ENCODE measurements around the gene PLD1. TPM values are rescaled to one million over a fixed set of nuclear protein-coding genes. Genes with fewer than 3 reads are reported as not detected.
A peak's percentile ranks its signal among the peaks of the same experiment; 100 is the strongest.

PLD1 gene
- total and polyA plus RNA-seq, 10 of the 15 experiments (the other 5 are each of a cell fraction or from before 2014, with no cell fraction given), result 2.9 to 108 (median 3.6) TPM

DNA sequence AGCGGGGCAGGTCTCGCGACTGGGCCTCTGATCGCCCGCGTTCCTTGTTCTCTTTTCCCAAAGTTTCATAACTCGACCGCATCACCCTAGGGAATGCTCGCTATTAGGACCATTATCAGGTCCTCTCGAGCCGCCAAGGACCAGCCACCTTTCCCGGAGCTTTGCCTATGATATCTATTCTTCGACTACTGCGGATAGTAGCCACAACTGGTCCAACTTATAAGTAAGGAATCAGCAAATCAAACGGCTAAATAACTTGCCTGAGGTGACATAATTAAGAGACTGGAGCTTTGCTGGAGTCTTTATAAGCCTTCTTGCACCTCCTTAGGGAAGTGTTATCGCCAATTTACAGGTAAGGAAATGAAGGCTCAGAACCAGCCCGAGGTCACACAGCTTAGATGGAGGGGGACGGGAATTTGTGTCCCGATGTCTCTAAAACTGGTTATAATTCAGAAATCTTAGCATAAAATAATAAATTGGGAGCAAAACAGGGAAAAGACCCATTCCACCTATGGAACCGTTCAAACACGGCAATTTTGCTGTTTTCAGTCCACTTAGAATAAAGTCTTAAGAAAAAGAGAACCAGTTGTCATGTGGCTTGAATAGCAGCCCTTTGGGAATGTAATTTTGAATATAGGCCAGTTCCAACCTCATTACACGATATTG lies 479 bp upstream of the PLD1 start:
- Histone ChIP-seq H3K4me1 (ENCODE audit: control insufficient read depth, insufficient read depth, low read length) (no peaks in the 10 kb centered on the region), H3K9ac (ENCODE audit: control insufficient read depth, insufficient read depth, low read length) (no peak overlapping the region), H3K36me3 (ENCODE audit: control insufficient read depth in 2 of 2, insufficient read depth in 2 of 2, low read length in 1 of 2) (no peaks in the 10 kb centered on the region), H2AFZ (ENCODE audit: control insufficient read depth, low read depth, low read length) (no peak overlapping the region; the same call in 1 of the 2 replicates), H3K4me2 (ENCODE audit: control insufficient read depth, insufficient read depth) (peak overlapping the region; percentile 96), H3K27me3 (replicated peaks in 1 of 2; ENCODE audit: control insufficient read depth in 2 of 2, insufficient read depth in 2 of 2, low read length in 1 of 2) (no peaks in the 10 kb centered on the region), H3K27ac (ENCODE audit: control insufficient read depth, insufficient read depth) (no peak overlapping the region), H3K4me3 (no peak overlapping the region), H4K20me1 (ENCODE audit: control insufficient read depth, insufficient read depth) (no peaks in the 10 kb centered on the region), H3K79me2 (ENCODE audit: control insufficient read depth, insufficient read depth, low read length) (peaks cover 5% of the 10 kb centered on the region; the same call in 1 of the 2 replicates), H3K9me3 (replicated peaks; ENCODE audit: control insufficient read depth, insufficient read depth, low read length) (no peaks in the 10 kb centered on the region)
- RAD21 ChIA-PET (ENCODE audit: unreplicated experiment), result interaction anchor here (0.7 to 8.5 kb wide), 11 partner anchors 9 to 46 kb away, joined by 3 to 117 read pairs (median 7); no protein-coding TSS in a partner anchor
- POLR2A ChIA-PET, result interaction anchor here (0.9 to 3.6 kb wide), 9 partner anchors 7 to 56 kb away, joined by 3 to 31 read pairs (median 6); no protein-coding TSS in a partner anchor
- 63% methylated on average over 19 of the region's 22 CpGs for WGBS (ENCODE audit: insufficient coverage, insufficient replicate concordance, low lambda C conversion rate, missing lambda C conversion rate)
- DNase-seq (ENCODE audit: low read depth, low spot score), result no peak
- TF ChIP-seq SMARCA5 (IDR thresholded peaks at IDR 0.05) (no peak), BACH1 (IDR thresholded peaks at IDR 0.05; ENCODE audit: borderline replicate concordance) (0 out of 2 replicates have a peak, but pooled peaks have one; percentile 1), SREBF1 (IDR thresholded peaks at IDR 0.05; ENCODE audit: low read length) (no peak), GATAD2B (conservative IDR thresholded peaks at IDR 0.05; ENCODE audit: low read depth) (peak; percentile 14; the same call in 1 of the 2 replicates), CEBPZ (IDR thresholded peaks at IDR 0.05; ENCODE audit: low read depth, low read length) (no peak), ZBTB40 (IDR thresholded peaks at IDR 0.05; ENCODE audit: borderline replicate concordance) (peak; percentile 54; the same call in 1 of the 2 replicates), JUND (IDR thresholded peaks at IDR 0.05; ENCODE audit: low read depth, low read length) (no peak), MEF2A (IDR thresholded peaks at IDR 0.05; ENCODE audit: insufficient read depth, low read depth, low read length) (no peak), CREB1 (IDR thresholded peaks at IDR 0.05; ENCODE audit: low read depth) (no peak)
- TF ChIP-seq, protein P1, sequence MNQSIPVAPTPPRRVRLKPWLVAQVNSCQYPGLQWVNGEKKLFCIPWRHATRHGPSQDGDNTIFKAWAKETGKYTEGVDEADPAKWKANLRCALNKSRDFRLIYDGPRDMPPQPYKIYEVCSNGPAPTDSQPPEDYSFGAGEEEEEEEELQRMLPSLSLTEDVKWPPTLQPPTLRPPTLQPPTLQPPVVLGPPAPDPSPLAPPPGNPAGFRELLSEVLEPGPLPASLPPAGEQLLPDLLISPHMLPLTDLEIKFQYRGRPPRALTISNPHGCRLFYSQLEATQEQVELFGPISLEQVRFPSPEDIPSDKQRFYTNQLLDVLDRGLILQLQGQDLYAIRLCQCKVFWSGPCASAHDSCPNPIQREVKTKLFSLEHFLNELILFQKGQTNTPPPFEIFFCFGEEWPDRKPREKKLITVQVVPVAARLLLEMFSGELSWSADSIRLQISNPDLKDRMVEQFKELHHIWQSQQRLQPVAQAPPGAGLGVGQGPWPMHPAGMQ (IDR thresholded peaks at IDR 0.05; ENCODE audit: borderline replicate concordance), result no peak
- TF ChIP-seq, protein P2, sequence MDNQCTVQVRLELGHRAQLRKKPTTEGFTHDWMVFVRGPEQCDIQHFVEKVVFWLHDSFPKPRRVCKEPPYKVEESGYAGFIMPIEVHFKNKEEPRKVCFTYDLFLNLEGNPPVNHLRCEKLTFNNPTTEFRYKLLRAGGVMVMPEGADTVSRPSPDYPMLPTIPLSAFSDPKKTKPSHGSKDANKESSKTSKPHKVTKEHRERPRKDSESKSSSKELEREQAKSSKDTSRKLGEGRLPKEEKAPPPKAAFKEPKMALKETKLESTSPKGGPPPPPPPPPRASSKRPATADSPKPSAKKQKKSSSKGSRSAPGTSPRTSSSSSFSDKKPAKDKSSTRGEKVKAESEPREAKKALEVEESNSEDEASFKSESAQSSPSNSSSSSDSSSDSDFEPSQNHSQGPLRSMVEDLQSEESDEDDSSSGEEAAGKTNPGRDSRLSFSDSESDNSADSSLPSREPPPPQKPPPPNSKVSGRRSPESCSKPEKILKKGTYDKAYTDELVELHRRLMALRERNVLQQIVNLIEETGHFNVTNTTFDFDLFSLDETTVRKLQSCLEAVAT (IDR thresholded peaks at IDR 0.05), result peak; percentile 98
- SMC1A ChIA-PET (ENCODE audit: uncharacterized antibody, unreplicated experiment), result interaction anchor here (0.6 to 4.4 kb wide), 12 partner anchors 9 to 1684 kb away, joined by 3 to 50 read pairs (median 6); no protein-coding TSS in a partner anchor
- no peak for ATAC-seq
- in situ Hi-C loops (cut with MboI) (no loop called here), intact Hi-C loops (cut with micrococcal nuclease; ENCODE audit: unreplicated experiment) (no loop called here)
- no TSS peak for BruUV-seq (replicated peaks)
- FAIRE-seq, result no peak
- CTCF ChIA-PET, result interaction anchor here (0.9 to 4.2 kb wide), 6 partner anchors 8 to 22 kb away, joined by 3 to 40 read pairs (median 8); no protein-coding TSS in a partner anchor

Measured in GM12878 (cell line).